Erythroblast (primary cell): Measurements from ENCODE around the gene PLPP4.

ENCODE experiments used
- GATA1 ChIP-seq: IDR thresholded peaks from 2 replicates; pipeline ENCODE4 v1.6.1; 2011; ENCODE audit warnings: low read depth, mild to moderate bottlenecking, control low read depth, low read length, moderate library complexity
- POLR2A ChIP-seq: IDR thresholded peaks from 2 replicates; pipeline ENCODE4 v1.6.1; 2011; ENCODE audit warnings: mild to moderate bottlenecking, low read length

DNA sequence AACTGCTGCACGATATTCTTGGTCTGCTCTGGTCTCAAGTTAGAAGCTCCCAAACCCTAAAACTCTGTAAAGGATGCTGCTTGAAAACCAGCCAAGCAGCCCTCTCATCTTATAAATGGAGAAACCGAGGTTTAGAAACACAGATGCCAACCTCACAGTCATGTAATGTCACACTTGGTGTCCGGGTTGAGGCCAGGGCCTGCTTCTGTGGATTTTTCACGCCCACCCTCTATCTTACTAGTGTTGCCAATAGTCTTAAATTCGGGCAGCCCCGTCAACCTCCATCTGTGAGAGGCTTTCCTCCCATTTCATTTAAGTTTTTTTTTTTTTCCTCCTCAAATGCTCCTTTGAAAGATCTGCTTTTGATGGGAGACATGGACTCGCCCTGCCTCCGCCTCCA, 28.9 kb downstream of the PLPP4 start:
- TF ChIP-seq POLR2A (no peak), GATA1 (no peak)
